IMR-90 (cell line): ENCODE data around the gene PDK1. TPM values are rescaled to one million over a fixed set of nuclear protein-coding genes. Genes with fewer than 3 reads are reported as not detected.

Source experiments
- ATAC-seq: fragments of 200-7000 bp; cut with Tn5 transposase; 2 replicates; pipeline ENCODE4 v1.9.1; 2020; ENCODE audit warnings: low read depth, mild to moderate bottlenecking, moderate library complexity
- BruUV-seq: library from RNA; stranded (reverse); fragments of 400-500 nt; replicated peaks from 2 replicates; lab custom pipeline; 2021; lab: Mats Ljungman, UMichigan
- CTCF ChIA-PET: fragments of 300-600 bp; formaldehyde crosslinking; extraction: SDS; loops from one replicate; lab custom pipeline; 2021; ENCODE audit warnings: antibody characterized with exemption; lab: Yijun Ruan, JAX
- POLR2A ChIA-PET: fragments of 300-600 bp; sonication (Branson Sonifier 250); formaldehyde crosslinking; loops from one replicate; lab custom pipeline; 2022; ENCODE audit warnings: antibody characterized with exemption; ENCODE audit not compliant: unreplicated experiment; lab: Charles Lee
- DNase-seq: peaks from one replicate; pipeline ENCODE4 v3.0.0; 2013
- H2AFZ ChIP-seq: replicated peaks from 2 replicates; pipeline ENCODE3; 2013; ENCODE audit warnings: low read length, mild to moderate bottlenecking; ENCODE audit not compliant: poor library complexity
- H2AK5ac ChIP-seq: 2 replicates; pipeline ENCODE4 v1.6.1; 2013; ENCODE audit warnings: low read depth, low read length, inconsistent platforms
- H2AK9ac ChIP-seq: replicated peaks from 2 replicates; pipeline ENCODE3; 2013; ENCODE audit warnings: mild to moderate bottlenecking, low read depth, low read length, moderate library complexity; ENCODE audit not compliant: poor library complexity
- H2BK120ac ChIP-seq: 2 replicates; pipeline ENCODE4 v1.6.1; 2013; ENCODE audit warnings: low read depth, low read length, inconsistent platforms
- H2BK15ac ChIP-seq: 3 replicates; pipeline ENCODE4 v1.6.1; 2013; ENCODE audit warnings: low read depth, low read length, inconsistent platforms
- H2BK20ac ChIP-seq: 2 replicates; pipeline ENCODE4 v1.6.1; 2013; ENCODE audit warnings: low read depth, mild to moderate bottlenecking, inconsistent platforms, low read length, moderate library complexity
- H2BK5ac ChIP-seq: 2 replicates; pipeline ENCODE4 v1.6.1; 2013; ENCODE audit warnings: mild to moderate bottlenecking, low read depth, low read length, inconsistent platforms; ENCODE audit not compliant: poor library complexity, severe bottlenecking
- H3K14ac ChIP-seq: replicated peaks from 2 replicates; pipeline ENCODE4 v1.6.1; 2013; ENCODE audit warnings: low read depth, low read length, inconsistent platforms
- H3K18ac ChIP-seq: 2 replicates; pipeline ENCODE4 v1.6.1; 2013; ENCODE audit warnings: low read depth, low read length, control low read depth
- H3K23ac ChIP-seq: 2 replicates; pipeline ENCODE4 v1.6.1; 2013; ENCODE audit warnings: low read depth, low read length, inconsistent platforms
- H3K27ac ChIP-seq: 2 replicates; pipeline ENCODE4 v1.5.1; 2013; ENCODE audit warnings: mild to moderate bottlenecking, control low read depth, low read length; ENCODE audit not compliant: insufficient read depth
- H3K27me3 ChIP-seq: 2 replicates; pipeline ENCODE4 v1.6.1; 2013; ENCODE audit warnings: low read length; ENCODE audit not compliant: control insufficient read depth, insufficient read depth
- H3K36me3 ChIP-seq: 2 replicates; pipeline ENCODE4 v1.6.1; 2013; ENCODE audit warnings: low read length, mixed read lengths; ENCODE audit not compliant: control insufficient read depth, insufficient read depth
- H3K4ac ChIP-seq: 2 replicates; pipeline ENCODE4 v1.6.1; 2013; ENCODE audit warnings: low read depth, low read length, inconsistent platforms
- H3K4me1 ChIP-seq: 2 replicates; pipeline ENCODE4 v1.6.1; 2013; ENCODE audit warnings: low read length, mixed read lengths; ENCODE audit not compliant: control insufficient read depth, insufficient read depth
- H3K4me2 ChIP-seq: 2 replicates; pipeline ENCODE4 v1.6.1; 2013; ENCODE audit warnings: low read depth, mild to moderate bottlenecking, control low read depth, low read length, moderate library complexity
- H3K4me3 ChIP-seq: 2 replicates; pipeline ENCODE4 v1.5.1; 2013; ENCODE audit warnings: low read depth, mild to moderate bottlenecking, control low read depth, low read length, moderate library complexity; ENCODE audit not compliant: insufficient read depth
- H3K56ac ChIP-seq: 2 replicates; pipeline ENCODE4 v1.6.1; 2013; ENCODE audit warnings: low read length, inconsistent platforms; ENCODE audit not compliant: insufficient read depth; ENCODE audit errors: extremely low read depth
- H3K79me1 ChIP-seq, 2 experiments: 2 replicates each; pipeline ENCODE4 v1.6.1; 2013; ENCODE audit warnings: low read length in 2 of 2, inconsistent platforms in 1 of 2, low read depth in 1 of 2
- H3K9ac ChIP-seq: 2 replicates; pipeline ENCODE4 v1.6.1; 2013; ENCODE audit warnings: low read depth, low read length, control low read depth
- H3K9me1 ChIP-seq: 2 replicates; pipeline ENCODE4 v1.6.1; 2013; ENCODE audit warnings: low read length, inconsistent platforms; ENCODE audit not compliant: insufficient read depth
- H3K9me3 ChIP-seq: 2 replicates; pipeline ENCODE4 v1.6.1; 2013; ENCODE audit warnings: low read length; ENCODE audit not compliant: control insufficient read depth, insufficient read depth
- H4K20me1 ChIP-seq: 2 replicates; pipeline ENCODE4 v1.6.1; 2013; ENCODE audit warnings: low read length, inconsistent platforms; ENCODE audit not compliant: insufficient read depth
- H4K5ac ChIP-seq: 2 replicates; pipeline ENCODE4 v1.6.1; 2013; ENCODE audit warnings: mild to moderate bottlenecking, low read depth, low read length, control low read depth
- H4K8ac ChIP-seq, 2 experiments: 2 replicates each; pipeline ENCODE4 v1.6.1; 2013; ENCODE audit warnings: low read depth in 2 of 2, low read length in 2 of 2, control low read depth in 1 of 2, inconsistent platforms in 1 of 2
- H4K91ac ChIP-seq: 2 replicates; pipeline ENCODE4 v1.6.1; 2013; ENCODE audit warnings: low read depth, low read length, inconsistent platforms; ENCODE audit not compliant: insufficient read depth
- BHLHE40 ChIP-seq: fragments of 150-350 bp; IDR thresholded peaks from 2 replicates; pipeline ENCODE4 v1.6.1; 2016; ENCODE audit warnings: mild to moderate bottlenecking, low read depth, low read length
- FOS ChIP-seq: fragments of 150-350 bp; IDR thresholded peaks from 2 replicates; pipeline ENCODE4 v1.6.1; 2016; ENCODE audit warnings: low read depth, low read length
- MAFK ChIP-seq: IDR thresholded peaks from 2 replicates; pipeline ENCODE4 v1.6.1; 2012; ENCODE audit warnings: low read depth, low read length, improper control_type of control experiment
- SMC3 ChIP-seq: fragments of 150-350 bp; IDR thresholded peaks from 2 replicates; pipeline ENCODE4 v1.6.1; 2016; ENCODE audit warnings: low read depth, mild to moderate bottlenecking, antibody characterized with exemption, low read length, moderate library complexity
- whole genome bisulfite sequencing, 2 experiments: methylation state at CpG; one replicate each; pipeline versions ENCODE4 v1.1.5 to v1.1.7; 2013; ENCODE audit warnings: missing lambda C conversion rate in 2 of 2; ENCODE audit not compliant: insufficient read length in 1 of 2; ENCODE audit errors: extremely low coverage in 2 of 2; 5-methylcytosine and 5-hydroxymethylcytosine counted together
- dilution Hi-C: fragments of 300-500 bp; cut with HindIII; formaldehyde crosslinking; loops from one replicate; pipeline ENCODE4 v1.14.3; 2018; ENCODE audit warnings: low sequenced_read_pairs; ENCODE audit not compliant: unreplicated experiment
- in situ Hi-C: fragments of 300-500 bp; cut with MboI; formaldehyde crosslinking; loops from 3 replicates; pipeline ENCODE4 v1.14.3; 2019; ENCODE audit warnings: low sequenced_read_pairs, inconsistent platforms, mixed read lengths
- intact Hi-C: fragments of 100-400 bp; cut with micrococcal nuclease; formaldehyde crosslinking; loops from 2 replicates; pipeline ENCODE4 v1.10.0; 2022
- microRNA-seq, 2 experiments: library from miRNA; stranded (forward) in 1 of 2; unstranded in 1 of 2; fragments of 10-50 nt in 1 of 2; fragments of <30 nt in 1 of 2; gene quantifications in 1 of 2; microRNA quantifications in 1 of 2; one replicate each; pipeline versions ENCODE3 to v1.1.0; 2013 to 2020; ENCODE audit not compliant: insufficient read depth in 1 of 2, insufficient read length in 1 of 2, unreplicated experiment in 1 of 2
- polyA plus RNA-seq, 3 experiments: library from polyadenylated mRNA; depleted of rRNA; stranded (reverse); fragments of >200 nt; gene quantifications; 2 replicates each; pipeline ENCODE4 v1.2.3, GENCODE V29; 2012; ENCODE audit warnings: low replicate concordance in 1 of 3
- small RNA-seq, 5 experiments: library from RNA; depleted of rRNA; stranded (forward); fragments of <200 nt; gene quantifications; one replicate each; pipeline ENCODE3, GENCODE V24; 2012
- total RNA-seq: library from RNA; depleted of rRNA; stranded (reverse); fragments of >200 nt; gene quantifications from 2 replicates; pipeline ENCODE4 v1.2.3, GENCODE V29; 2012; rRNA removed

The PDK1 gene
- total and polyA plus RNA-seq, 2 of the 4 experiments (the other 2 are of a cell fraction) = 38.1 to 85.9 TPM

- CTCF ChIA-PET = interaction anchor here (1.0 kb wide), 2 partner anchors 41 to 61 kb away, joined by 3 to 5 read pairs; no protein-coding TSS in a partner anchor
- Histone ChIP-seq H2BK15ac (peak overlapping the region; percentile 99), H3K56ac (peak overlapping the region; percentile 95), H3K27ac (peak overlapping the region; percentile 89), H3K14ac (peak overlapping the region; percentile 94), H3K4me2 (peak overlapping the region; percentile 76), H2BK5ac (peak overlapping the region; percentile 100), H2AFZ (peak overlapping the region; percentile 73), H3K18ac (peak overlapping the region; percentile 98), H4K5ac (peak overlapping the region; percentile 87), H3K4me3 (no peak overlapping the region), H4K8ac (peak overlapping the region; percentile 92), H4K91ac (peak overlapping the region; percentile 98), H2AK5ac (peak overlapping the region; percentile 97), H2BK120ac (peak overlapping the region; percentile 98), H3K9me1 (peaks cover 10% of the 10 kb centered on the region), H2BK20ac (peak overlapping the region; percentile 99), H3K4ac (peak overlapping the region; percentile 98), H3K9me3 (peaks cover 2% of the 10 kb centered on the region; the same call in 1 of the 2 replicates), H3K23ac (peak overlapping the region; percentile 90), H3K9ac (peak overlapping the region; percentile 32; the same call in 1 of the 2 replicates), H3K36me3 (no peaks in the 10 kb centered on the region), H2AK9ac (peak overlapping the region; percentile 88), H4K20me1 (no peaks in the 10 kb centered on the region), H3K79me1 (peaks cover 0 to 4% of the 10 kb centered on the region in 2 experiments; a peak in 1 of 4 replicates), H3K27me3 (no peaks in the 10 kb centered on the region), H3K4me1 (peaks cover 9% of the 10 kb centered on the region)
- intact Hi-C loops (loop anchor here (2.0 kb wide), 1 partner anchor 37 kb away; no protein-coding TSS in a partner anchor), in situ Hi-C loops (no loop called here), dilution Hi-C loops (no loop called here)
- peak; percentile 48 for ATAC-seq
- POLR2A ChIA-PET = no interaction called here
- TF ChIP-seq SMC3 (no peak), FOS (peak; percentile 60; the same call in 1 of the 2 replicates), BHLHE40 (no peak), MAFK (no peak)
- DNase-seq = peak; percentile 64
- WGBS, 2 experiments = no CpG with 5 or more reads among the region's 5 CpGs
- BruUV-seq = no TSS peak
Observed at GRCh38 chr2:172655838-172656573, 100.1 kb downstream of the PDK1 start.

Small RNA genes lying within 50 kb of the gene (microRNA-seq; reads per million reads assigned to microRNA genes)
- gene RF00019 (ENCODE audit: insufficient read depth, insufficient read length) = not detected

Small RNA genes lying within 50 kb of the gene (small RNA-seq; reads per million reads assigned to genes)
- gene RF00019 = 0 reads per million in 5 experiments

Other genes with a start within 250 kb of the PDK1 start
- gene ITGA6, start 128.5 kb upstream of the PDK1 start, total RNA-seq = 43.9 and 88.3 TPM in 2 replicates
- 10.7 and 12.5 TPM in 2 replicates for gene ITGA6, start 128.5 kb upstream of the PDK1 start, polyA plus RNA-seq (2012; rRNA removed)
- gene RAPGEF4, start 179.8 kb downstream of the PDK1 start, total RNA-seq = 3.2 and 3.6 TPM in 2 replicates
- 1.7 and 1.8 TPM in 2 replicates for gene RAPGEF4, start 179.8 kb downstream of the PDK1 start, polyA plus RNA-seq (2012; rRNA removed)